Activated CD4-positive, alpha-beta T cell treated with anti-CD3 and anti-CD28 coated beads, Interleukin-2, amount 50 U/mL, for 24 hours (primary cell): ENCODE data around the gene ITFG2.

Experiments
- DNase-seq, 2 donors: peaks; one replicate each; pipeline ENCODE4 v3.0.0-alpha.2; 2020; ENCODE audit warnings: low read depth in 1 of 2, low spot score in 1 of 2

The ITFG2 gene

GRCh38 chr12:2826721-2827515 is 14.4 kb downstream of the ITFG2 start:
- DNase-seq = no peak

- no peak for DNase-seq
These were observed 16.8 kb downstream of the ITFG2 start for GRCh38 chr12:2829275-2829674.

DNA sequence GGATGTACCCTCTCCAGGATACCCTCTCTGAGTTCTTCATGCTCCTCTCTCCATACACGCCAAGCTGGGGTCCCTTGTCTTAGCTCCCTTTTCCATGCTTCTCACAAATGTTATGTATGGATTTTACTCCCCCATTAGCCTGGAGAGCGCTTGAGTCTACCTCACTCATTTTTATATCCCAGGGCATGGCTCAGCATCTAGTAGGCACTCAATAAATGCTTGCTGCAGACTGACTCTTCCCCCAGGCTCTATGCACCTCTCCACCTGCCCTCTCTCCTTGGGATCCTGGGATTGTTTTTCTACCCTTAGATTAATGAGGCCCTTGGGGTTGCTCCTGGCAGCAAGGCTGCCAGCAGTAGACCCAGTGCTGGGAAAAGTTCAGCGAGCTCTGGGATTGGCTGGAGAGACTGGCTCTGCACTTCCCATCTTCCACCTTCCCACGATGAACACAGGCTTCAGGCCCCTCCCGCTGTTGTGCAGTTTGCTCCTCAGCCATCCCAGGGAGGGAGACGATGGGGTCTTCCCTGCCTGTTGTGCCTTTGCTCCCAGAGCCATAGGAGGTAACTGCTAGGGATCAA is 20.2 kb downstream of the ITFG2 start:
- DNase-seq = no peak

- DNase-seq = no peak
These were observed 20.9 kb downstream of the ITFG2 start for GRCh38 chr12:2833327-2833726.

DNA sequence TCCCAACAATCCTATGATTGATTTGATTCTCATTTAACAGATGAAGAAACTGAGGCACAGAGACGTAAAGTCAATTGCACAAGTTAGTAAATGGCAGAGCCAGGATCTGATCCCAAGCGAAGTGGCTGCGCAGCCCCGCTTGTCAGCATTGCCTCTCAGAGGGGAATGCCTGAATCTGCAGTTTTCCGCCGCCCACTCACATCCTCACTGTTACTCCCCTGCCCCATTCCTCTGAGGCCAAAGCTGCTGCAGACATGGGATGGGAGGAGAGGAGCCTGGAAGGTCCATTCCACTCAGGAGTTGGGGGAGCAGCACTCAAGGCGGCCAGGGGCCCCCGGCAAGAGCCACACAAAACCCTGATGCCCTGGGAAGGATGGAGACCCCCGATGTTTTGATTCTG is 21.3 kb downstream of the ITFG2 start:
- DNase-seq = no peak

DNA sequence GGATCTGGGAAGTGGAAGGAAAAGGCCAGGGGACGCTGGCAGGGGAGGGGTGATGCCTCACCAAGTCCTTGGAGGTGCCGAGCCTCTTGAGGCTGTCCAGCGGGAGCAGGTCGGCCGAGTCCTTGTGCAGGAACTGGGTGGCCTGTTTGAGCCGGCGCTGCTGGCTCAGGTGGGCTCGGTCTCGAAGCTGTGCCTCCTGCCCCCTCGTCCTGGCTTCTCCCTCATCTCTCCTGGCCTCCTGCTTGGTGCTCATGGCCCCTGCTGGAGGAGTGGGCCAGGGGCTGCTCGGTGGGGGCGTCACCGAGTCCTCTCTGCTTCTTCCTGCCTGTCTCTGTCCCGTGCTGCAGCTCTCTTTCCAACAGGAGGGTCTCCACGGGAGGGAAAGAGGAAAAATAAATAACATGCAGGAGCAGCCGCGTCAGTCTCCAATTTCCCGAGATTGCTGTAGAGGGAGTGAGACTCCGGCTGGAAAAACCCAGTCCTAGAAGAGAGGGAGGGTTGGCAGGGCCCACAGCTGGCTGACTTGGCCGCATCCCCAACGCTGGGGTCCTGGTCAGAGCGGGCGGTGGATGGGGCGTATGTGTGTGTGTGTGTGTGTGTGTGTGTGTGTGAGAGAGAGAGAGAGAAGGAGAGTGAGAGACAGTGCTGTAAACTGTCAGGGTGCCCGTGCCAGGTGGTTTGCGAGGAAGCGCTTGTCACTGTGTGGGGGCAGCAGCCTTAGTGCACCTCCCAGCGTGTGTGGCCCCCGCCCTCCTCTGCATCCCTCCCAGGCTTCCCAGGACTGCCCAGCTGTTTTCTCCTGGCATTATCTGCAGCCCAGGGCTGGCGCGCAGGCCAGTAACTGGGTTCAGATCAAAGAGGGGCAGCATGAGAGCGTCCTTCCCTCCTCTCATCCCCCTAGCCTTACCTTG is 22.4 kb downstream of the ITFG2 start, which contains the start of gene NRIP2:
Gene NRIP2 (minus strand): TSS at position 455 of the 911 bp plus-strand sequence. CDS start 52 bp downstream, at position 403.
- DNase-seq = no peak

GRCh38 chr12:2835691-2836403 is 23.4 kb downstream of the ITFG2 start:
- no peak for DNase-seq

DNA sequence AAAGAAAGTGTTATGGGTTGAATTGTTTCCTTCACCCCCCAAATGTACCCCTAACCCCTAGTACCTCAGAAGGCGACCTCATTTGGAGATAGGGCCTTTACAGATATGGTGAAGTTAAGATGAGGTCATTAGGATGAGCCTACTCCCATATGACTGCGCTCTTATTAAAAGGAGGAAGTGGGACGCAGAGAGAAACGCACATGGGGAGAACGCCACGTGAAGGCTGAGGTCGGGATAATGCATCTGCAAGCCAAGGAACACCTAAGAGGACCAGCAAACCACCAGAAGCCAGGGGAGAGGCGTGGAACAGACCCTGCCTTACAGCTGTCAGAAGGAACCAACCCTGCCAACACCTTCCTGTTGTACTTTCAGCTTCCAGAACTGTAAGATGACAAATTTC is 24.1 kb downstream of the ITFG2 start:
- DNase-seq = no peak

- DNase-seq = no peak
These were observed 28.7 kb downstream of the ITFG2 start for GRCh38 chr12:2841056-2841650.

GRCh38 chr12:2842948-2843347 is 30.5 kb downstream of the ITFG2 start:
- no peak for DNase-seq

- DNase-seq = no peak
These were observed 32.3 kb downstream of the ITFG2 start for GRCh38 chr12:2844786-2845185.

DNA sequence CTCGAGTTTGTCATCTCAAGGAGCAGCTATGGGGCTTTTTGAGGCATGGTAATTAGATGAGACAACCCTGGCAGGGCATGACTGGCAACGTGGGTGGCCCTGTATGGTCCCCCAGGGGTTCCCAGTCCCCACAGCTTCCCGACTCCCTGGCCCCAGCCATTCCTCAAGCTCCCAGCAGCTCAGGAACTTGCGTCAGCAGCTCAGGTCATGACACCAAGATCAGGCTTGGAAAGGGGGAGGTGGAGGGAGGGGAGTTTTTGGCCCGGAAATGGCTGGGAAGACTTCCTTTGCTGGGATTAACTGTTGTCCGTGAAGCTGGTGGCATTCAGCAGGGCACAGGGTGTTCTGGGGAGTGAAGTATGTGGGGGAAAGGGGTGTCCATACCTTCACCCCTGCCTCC is 32.8 kb downstream of the ITFG2 start:
- DNase-seq = no peak

DNA sequence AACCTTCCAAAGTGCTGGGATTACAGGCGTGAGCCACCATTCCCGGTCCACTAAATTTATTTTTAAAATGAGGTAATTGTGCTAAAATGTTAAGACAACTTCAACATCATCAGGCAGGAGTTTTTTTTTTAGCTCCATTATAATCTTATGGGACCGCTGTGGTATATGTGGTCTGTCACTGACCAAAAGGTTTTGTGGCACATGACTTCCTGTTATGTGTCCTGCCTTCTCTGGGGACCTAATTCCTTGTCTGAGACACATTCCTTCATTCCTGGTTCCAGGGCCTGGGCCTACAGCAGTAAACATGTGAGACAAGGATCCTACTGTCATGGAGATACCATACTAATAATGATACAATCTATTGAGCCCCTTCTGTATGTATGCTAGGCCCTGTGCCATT is 39.5 kb downstream of the ITFG2 start:
- no peak for DNase-seq

DNA sequence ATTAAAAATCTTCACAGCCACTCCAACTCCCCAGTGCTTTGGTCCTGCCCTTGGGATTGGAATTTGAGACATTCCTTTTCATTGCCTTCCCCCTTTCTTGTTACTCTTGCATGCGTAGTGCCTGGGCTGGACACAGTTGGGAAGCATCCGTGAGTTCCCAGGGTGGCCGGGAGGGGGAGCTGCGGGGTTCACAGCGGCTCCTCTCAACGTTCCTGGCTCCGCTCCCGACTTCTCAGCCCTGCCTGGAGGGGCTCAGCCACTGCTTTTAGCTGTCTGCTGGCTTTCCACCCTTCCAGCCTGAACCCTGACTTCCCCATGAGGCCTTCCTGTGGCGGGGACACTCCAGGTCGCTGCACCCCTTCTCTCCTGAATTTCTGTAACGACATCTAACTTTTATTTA is 41.2 kb downstream of the ITFG2 start:
- peak; percentile 16 to 30 for DNase-seq

DNA sequence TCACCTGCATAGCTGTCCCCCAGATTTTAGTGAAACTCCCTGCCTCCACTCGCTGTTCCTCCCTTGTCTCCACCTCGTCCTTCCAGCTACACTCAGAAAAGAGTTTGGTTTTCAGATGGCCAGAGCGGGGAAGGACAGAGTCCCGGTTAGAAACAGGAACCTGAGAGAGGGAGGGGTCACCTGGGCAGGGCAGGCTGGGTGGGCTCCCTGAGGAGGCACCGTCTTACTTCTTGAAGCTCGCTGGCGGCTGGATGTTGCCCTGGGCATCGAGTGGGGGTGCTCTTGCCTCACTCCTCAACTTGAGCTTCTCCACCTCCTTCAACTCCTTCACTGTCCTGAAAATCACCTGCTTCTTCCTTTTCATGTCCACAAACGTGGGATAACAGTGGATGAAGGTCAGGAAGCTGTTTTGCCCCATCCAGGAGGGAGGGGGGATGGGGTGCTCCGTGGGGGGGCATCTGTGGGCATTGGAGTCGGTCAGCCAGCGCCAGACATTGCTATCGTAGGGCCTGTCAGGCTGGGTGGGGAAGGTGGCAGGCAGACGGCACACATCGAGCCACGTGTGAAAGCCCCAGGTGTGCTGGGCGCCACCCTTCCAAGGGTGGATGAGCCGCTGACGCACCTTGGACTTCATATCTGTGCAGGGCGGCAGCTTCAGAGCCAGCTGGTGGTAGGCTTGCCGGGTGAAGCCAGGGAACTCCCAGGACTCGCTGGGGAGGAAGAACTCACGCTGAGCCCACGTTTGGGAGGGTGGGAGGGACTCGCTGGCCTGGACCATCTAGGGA is 42.4 kb downstream of the ITFG2 start:
- no peak for DNase-seq

- DNase-seq = no peak
These were observed 43.1 kb downstream of the ITFG2 start for GRCh38 chr12:2855546-2855945.

DNA sequence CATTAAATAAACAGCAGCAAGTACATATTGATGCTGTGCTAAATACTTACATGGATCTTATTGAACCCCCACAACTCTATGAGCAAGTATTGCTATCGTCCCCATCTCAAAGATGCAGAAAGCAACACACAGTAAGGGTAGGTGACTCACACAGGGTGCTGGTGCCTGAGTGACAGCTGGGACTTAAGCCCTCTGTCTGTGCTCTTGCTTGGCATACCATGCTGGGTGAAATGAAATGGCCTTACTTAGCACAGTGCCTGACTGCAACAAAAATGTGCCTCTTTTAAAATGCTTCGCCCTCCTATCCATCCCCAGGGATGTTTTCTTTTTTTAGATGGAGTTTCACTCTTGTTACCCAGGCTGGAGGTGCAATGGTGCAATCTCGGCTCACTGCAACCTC is 43.6 kb downstream of the ITFG2 start:
- DNase-seq = no peak

DNA sequence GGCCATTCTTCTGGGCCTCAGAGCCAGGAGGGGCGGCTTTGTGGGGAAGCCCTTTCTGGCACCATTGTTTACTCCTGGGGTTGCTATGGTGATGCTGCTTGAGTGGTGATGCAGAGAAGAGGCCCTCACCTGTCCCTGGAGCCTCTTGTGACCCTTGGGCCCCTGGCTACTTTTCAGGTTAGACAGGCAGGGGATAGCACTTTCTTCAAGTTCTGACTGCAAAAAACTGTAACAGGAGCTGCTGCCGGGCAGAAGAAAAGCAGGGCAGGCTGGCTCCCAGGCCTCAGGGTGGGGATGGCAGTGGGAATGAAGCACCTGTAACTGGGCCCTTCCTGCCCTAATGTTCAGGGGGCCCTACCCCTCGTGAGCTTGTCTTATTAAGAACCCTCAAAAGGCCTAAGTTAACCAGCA is 44.6 kb downstream of the ITFG2 start, which contains the start of gene TEX52:
Gene TEX52 (minus strand): TSS at position 19 of the 411 bp plus-strand sequence. CDS start 13 bp downstream, at position 6.
- DNase-seq = no peak

DNA sequence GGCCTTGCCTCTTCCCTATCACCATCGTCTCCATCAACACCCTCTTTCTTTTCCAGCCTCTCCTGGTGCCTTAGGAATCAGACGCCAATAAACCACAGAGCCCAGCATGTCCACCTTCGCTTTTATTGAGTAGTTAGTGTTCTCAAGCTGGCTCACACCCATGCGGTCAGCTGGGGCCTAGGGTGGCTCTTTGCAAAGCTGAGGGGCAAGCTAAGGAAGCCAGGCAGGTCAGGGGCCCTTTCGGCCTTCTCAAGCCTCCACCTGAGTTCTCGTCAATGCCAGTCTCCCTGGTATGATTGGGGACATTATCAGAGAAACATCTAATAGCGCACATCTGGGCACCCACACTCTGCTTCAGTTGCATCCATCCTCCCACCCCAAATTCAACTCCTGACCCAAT is 45.1 kb downstream of the ITFG2 start:
- no peak for DNase-seq

DNA sequence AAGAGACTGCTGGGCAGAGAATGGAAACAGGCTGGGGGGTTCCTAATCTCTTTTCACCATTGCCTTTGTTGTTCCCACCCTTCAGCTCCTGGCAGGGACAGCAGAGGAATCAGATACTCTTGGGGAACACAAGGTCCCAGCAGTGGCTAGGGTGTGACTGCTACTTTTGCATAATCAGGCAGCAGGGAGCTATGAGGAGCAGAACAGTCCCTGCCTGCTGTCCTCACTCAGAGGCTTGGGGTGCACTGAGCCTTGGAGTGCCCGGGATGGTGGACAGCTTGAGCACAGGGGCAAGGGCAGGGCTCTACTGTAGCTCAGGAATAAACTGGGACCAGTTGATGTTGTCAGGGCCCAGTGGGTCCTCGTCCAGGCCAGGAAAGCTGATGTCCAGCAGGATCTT is 45.9 kb downstream of the ITFG2 start:
- no peak for DNase-seq
